ENCODE measurements around the gene SURF2.
A peak's percentile ranks its signal among the peaks of the same experiment; 100 is the strongest.

Gene SURF2

GRCh38 chr9:133354766-133355165 lies 1.6 kb upstream of the SURF2 start:
- DNase-seq (ENCODE audit: low read depth), result no peak

DNA sequence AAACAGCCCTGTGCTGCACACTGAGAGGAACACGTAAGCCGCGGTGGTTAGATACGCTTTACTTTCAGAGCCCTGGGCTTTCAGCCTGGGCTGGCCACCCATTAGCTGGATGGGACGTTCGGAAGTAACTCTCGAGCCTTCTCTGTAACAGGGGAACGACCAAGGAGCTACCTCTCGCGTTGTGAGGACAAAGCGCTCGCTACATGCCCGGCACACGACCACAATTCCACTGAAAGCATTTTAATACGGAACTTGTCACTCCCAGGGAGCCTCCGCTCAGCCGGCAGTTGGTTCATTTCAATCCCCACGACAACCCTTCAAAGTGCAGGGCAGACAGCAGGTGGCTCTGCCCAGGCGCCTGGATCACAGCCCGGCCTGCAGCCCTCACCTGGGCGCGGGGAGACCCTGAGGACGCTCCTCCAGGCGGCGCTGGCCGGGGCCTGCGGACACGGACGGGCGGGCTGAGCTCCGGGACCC lies 431 bp upstream of the SURF2 start:
- no peak for DNase-seq (ENCODE audit: low read depth)

GRCh38 chr9:133357656-133358055 lies 1.3 kb downstream of the SURF2 start:
- DNase-seq (ENCODE audit: low read depth), result no peak

DNA sequence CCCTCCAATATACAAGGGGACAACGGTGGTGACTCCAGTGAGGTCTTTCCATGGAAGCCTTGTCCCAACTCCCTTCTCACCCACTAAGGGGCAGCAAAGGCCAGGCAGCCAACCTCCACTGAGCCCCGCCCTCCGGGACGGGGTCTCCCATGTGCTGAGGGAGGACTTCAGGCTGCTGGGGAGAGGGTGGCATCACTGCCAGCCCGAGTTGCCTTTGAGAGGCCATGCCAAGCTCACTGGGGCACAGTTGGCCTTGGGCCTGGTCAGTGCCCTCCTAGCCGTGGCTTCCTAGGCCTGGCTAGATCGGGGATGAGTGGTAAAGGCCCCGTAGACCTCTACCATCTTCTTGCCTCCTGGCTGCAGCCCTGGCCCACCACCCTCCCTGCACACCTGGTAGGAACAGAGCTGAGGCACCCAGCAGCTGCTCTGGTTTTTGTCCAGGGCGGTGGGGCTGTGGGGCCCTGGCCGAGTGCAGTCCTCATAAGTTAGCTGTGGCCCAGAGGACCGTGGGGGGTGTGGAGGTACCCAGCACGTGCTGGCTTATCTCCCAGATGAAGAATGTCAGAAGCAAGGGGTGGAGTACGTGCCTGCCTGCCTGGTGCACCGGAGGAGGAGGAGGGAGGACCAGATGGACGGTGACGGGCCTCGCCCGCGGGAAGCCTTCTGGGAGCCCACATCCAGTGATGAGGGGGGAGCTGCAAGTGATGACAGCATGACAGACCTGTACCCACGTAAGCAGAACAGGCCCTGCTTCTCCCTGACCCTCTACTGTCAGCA lies 3.2 kb downstream of the SURF2 start:
- DNase-seq (ENCODE audit: low read depth), result no peak

DNA sequence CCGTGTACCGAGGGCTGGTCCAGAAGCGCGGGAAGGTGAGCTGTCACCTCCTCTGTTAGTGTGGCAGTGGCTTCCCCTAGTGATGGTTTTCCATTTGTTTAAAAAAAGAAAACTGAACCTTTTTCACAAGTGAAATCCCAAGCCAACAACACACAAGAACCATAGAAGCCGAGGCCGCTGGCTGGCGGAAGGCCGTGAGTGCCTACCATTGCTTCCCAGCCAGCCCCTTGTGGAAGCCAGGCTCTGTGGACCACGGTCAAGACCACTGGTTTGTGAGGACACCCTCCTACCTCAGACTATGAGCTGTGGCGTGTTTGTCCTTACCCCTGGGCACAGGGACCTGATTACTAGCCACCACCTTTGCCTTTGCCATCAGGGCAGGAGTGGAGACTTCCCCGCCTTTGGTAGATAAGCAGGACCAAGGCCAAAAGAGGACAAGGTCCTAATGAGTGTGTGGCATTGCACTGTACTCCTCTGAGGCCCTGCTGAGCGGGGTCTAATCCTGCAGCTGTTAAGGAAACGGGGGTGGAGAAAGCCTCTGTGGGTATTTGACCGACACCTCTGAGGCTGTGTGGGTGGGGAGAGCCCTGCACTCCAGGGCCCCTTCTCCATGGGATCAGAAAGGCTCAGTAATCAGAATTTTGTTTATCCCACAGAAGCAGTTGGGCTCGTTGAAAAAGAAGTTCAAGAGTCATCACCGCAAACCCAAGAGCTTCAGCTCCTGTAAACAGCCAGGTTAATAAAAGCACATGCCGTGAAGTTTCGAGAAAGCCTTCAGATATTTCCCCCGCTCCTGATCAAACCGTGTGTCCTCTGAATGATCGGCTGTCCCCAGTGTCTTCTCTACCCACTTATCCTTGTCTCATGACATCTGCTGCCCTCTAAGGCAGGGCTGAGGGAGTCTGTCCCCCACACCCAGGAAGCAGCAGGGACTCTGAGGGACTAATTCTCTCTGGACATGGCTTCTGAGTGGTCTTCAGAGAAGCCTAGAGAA lies 4.3 kb downstream of the SURF2 start:
- DNase-seq (ENCODE audit: low read depth), result no peak

GRCh38 chr9:133361507-133362092 lies 5.2 kb downstream of the SURF2 start:
- DNase-seq (ENCODE audit: low read depth), result no peak

DNA sequence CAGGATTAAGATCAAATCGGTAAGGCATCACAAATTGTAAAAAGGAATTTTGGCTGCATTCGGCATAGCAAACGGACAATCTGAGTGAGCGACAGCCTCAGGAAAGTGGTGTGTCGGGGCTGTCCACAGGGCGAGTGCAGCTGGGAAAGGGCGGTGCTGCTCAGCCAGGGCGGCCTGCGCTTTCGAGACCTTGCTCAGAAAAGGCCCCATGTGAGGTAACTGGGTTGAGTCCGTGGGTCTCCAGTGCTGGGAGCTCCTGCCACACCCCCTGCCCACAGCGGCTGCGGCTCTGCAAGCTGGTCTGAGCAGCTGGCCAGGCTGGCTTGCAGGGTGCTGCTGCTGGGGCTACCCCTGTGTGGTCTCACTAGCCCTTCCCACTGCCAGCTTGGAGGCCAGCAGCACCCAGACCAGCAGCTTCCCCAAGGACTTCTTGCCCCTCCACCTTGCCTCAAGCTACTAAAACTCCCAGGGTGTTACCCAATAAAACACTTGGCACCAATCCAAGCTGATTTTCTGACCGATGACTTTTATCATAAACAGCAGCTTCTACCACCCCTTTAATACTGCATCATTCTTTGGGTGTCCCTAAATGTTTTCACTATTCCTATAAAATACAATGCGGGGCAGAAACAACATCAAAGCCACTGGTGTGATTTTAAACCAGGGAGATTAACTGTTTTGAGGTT lies 6.2 kb downstream of the SURF2 start:
- no peak for DNase-seq (ENCODE audit: low read depth)

DNA sequence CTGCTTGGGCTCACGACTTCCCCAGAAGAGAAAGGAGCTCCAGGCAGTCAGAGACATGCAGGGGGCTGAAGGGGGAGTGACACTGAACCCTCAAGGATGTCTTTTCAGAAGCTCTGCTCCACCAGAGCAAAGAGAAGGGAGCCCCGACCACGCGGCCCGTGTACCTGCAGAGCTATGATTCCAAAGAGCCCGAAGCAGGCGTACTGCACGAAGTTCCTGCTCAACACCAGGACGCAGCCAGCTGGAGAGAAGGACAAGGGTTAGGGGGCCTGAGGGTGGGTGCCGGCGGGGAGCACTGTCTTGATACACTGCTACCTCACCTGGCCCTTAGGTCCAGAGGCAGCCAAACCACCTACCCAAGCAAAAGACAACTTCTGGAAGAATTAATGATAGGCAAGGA lies 10.1 kb downstream of the SURF2 start:
- no peak for DNase-seq (ENCODE audit: low read depth)

GRCh38 chr9:133367221-133367620 lies 10.9 kb downstream of the SURF2 start:
- DNase-seq (ENCODE audit: low read depth), result no peak

GRCh38 chr9:133367778-133368177 lies 11.4 kb downstream of the SURF2 start:
- no peak for DNase-seq (ENCODE audit: low read depth)

GRCh38 chr9:133368249-133368881 lies 12.0 kb downstream of the SURF2 start:
- DNase-seq (ENCODE audit: low read depth), result no peak

DNA sequence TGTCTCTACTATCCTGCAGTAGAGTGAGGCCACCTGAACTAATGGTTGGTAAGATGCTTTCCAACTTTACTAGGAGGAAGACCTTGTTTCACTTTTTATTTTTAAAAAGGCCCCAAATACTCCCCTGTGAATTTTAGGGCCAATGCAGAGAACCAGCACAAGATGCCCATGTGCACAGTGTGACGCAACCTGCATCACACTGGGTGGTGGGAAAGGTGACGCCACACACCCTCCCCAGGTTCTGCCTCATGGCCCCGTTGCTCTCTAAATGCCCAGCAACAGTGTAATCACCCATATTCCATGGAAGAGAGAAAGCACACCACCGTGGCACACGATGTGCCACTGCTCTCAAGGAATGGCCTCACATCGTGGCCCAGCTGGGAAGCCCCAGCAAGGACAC lies 13.1 kb downstream of the SURF2 start:
- no peak for DNase-seq (ENCODE audit: low read depth)

GRCh38 chr9:133369933-133370332 lies 13.6 kb downstream of the SURF2 start:
- no peak for DNase-seq (ENCODE audit: low read depth)

GRCh38 chr9:133370685-133371084 lies 14.3 kb downstream of the SURF2 start:
- no peak for DNase-seq (ENCODE audit: low read depth)

DNA sequence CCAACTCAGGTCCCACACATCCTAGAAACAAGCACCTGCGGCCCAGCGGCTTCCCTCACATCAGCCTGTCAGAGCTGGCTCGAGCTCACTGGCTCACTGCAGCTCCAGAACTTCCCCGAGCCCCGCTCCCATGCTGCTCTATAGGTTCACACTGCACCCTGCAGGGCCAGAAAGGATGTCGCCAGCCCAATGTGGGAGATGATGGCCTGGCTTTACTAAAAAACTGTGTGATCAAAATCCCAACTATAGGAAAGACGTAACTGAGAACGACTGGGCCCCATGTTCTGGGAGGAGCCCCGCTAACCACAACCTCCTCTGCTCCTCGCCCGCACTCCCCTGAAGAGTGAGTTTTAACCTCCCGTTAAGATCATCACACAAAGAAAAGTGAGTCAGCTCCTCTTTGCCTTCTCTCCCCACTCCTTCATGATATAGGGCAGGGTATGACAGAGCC lies 14.9 kb downstream of the SURF2 start:
- no peak for DNase-seq (ENCODE audit: low read depth)

GRCh38 chr9:133372144-133372543 lies 15.8 kb downstream of the SURF2 start:
- DNase-seq (ENCODE audit: low read depth), result no peak

GRCh38 chr9:133374612-133375115 lies 18.3 kb downstream of the SURF2 start:
- no peak for DNase-seq (ENCODE audit: low read depth)

- no peak for DNase-seq (ENCODE audit: low read depth)
Measured at GRCh38 chr9:133375116-133375723, 18.9 kb downstream of the SURF2 start.

DNA sequence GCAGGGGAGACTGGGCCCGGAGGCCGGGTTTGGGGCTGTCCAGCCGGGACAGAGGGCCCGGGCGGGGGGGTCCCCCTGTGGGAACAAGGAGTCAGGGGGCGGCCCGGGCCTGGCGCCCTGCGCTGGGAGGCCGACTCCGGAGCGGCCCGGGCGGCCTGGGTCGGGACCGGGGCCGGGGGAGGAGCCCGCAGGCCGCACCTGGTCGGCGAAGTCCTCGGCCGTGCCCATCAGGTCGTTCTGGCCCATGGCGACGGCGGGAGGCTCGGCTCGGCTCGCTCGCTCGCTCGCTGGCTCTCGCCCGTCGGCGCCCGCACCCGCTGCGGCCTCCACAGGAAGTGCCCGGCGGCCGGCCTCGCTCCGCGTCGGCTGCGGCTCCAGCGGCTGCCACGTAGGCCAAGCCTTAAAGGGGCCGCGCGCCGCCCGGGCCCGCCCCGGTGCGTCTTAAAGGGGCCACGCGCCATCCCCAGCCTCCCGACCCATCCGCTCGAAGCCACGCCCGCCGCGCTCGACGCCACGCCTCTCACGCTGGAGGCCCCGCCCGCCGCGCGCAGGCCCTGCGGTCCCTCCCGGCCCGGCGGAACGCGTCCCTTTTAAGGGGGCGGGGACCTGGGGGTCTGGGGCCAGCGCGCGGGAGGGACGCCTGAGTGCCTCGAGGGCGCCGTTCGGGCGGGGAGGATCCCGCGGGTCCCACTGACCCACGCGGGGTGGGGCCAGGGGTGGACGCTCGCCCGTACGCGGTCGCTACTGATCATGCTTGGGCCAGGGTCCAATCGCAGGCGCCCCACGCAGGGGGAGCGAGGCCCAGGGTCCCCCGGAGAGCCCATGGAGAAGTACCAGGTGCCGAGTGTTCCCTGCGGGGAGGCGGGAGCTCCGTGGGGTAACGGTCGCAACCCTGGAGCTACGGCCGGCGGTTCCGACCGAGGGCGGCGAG lies 19.6 kb downstream of the SURF2 start, which contains the start of the genes STKLD1 and SURF4:
TSS of gene STKLD1 (plus strand) at position 643 of the 931 bp plus-strand sequence. CDS start at position 751, 108 bp downstream.
TSS of gene SURF4 (minus strand) at position 337 of the 931 bp plus-strand sequence. CDS start at position 246, 91 bp downstream.
- peak; percentile 47 for DNase-seq (ENCODE audit: low read depth)

Data from GM04503 (cell line).